Adrenal gland (tissue), 12 donors: ENCODE results near the gene ZDHHC14. TPM values are rescaled to one million over a fixed set of nuclear protein-coding genes. Genes with fewer than 3 reads are reported as not detected.

Experiments
- DNase-seq, 7 donors: peaks; one replicate each; pipeline ENCODE4 v3.0.0-alpha.2; 2019 to 2020
- H3K27ac ChIP-seq, 5 donors: fragments of 200-600 bp; sonication (generic) in 4 of 5; 1 replicate in 3 of 5; 2 replicates in 2 of 5; pipeline versions ENCODE4 v1.5.1 to v1.8.0; 2016 to 2020; ENCODE audit warnings: mild to moderate bottlenecking in 1 of 5
- H3K27me3 ChIP-seq: fragments of 200-600 bp; 2 replicates; pipeline ENCODE4 v1.8.0; 2021
- H3K36me3 ChIP-seq, 2 donors: fragments of 200-600 bp; replicated peaks in 1 of 2; 1 replicate in 1 of 2; 2 replicates in 1 of 2; pipeline versions ENCODE4 v1.5.1 to v1.8.0; 2018 to 2022
- H3K4me1 ChIP-seq, 2 donors: fragments of 200-600 bp; replicated peaks in 1 of 2; 1 replicate in 1 of 2; 2 replicates in 1 of 2; pipeline versions ENCODE4 v1.5.1 to v1.8.0; 2018 to 2021
- H3K4me3 ChIP-seq, 4 donors: fragments of 200-600 bp; sonication (generic) in 3 of 4; one replicate each; pipeline ENCODE4 v1.5.1; 2016 to 2018
- H3K9me3 ChIP-seq, 3 donors: fragments of 200-600 bp; sonication (generic) in 1 of 3; replicated peaks in 1 of 3; 1 replicate in 2 of 3; 2 replicates in 1 of 3; pipeline versions ENCODE4 v1.5.1 to v1.8.0; 2016 to 2021
- POLR2A ChIP-seq, 2 donors: fragments of 450-650 bp; IDR thresholded peaks; one replicate each; pipeline ENCODE4 v1.6.1; 2017; ENCODE audit warnings: antibody characterized with exemption in 2 of 2, mild to moderate bottlenecking in 2 of 2, moderate library complexity in 1 of 2
- WGBS, 4 donors: extraction: QIAGEN DNeasy Blood & Tissue Kit in 2 of 4; methylation state at CpG; one replicate each; pipeline versions ENCODE4 v1.1.5 to v1.1.7; 2013 to 2017; 5-methylcytosine and 5-hydroxymethylcytosine counted together
- intact Hi-C, 2 donors: fragments of 100-400 bp; cut with DNase I; formaldehyde crosslinking; loops; one replicate each; pipeline versions ENCODE4 v1.14.1 to v1.15.0; 2022 to 2023
- polyA plus RNA-seq, 3 donors: library from polyadenylated mRNA; stranded (reverse); fragments of 200-250 nt in 2 of 3; fragments of 350-450 nt in 1 of 3; fragmentation: Illumina TruSeq in 1 of 3; extraction: RNeasy Lipid Tissue Mini Kit (QIAGEN cat#74804) in 1 of 3; gene quantifications; one replicate each; pipeline ENCODE4 v1.2.3, GENCODE V29; 2013 to 2014
- total RNA-seq, 9 donors: library from RNA; depleted of rRNA in 4 of 9; stranded (reverse); fragments of >200 nt in 4 of 9; fragments of 120-200 nt in 1 of 9; fragmentation: NEBNext Ultra II Directional in 1 of 9; extraction: Animal tissue kit (Norgen Biotek cat#: 25700) in 1 of 9; gene quantifications; one replicate each; pipeline versions ENCODE4 v1.1.0 to v1.2.4, GENCODE V29; 2013 to 2023
- TF ChIP-seq, protein P1 (sequence below), 6 experiments: fragments of 450-650 bp in 4 of 6; fragments of 200-600 bp in 2 of 6; sonication (generic) in 1 of 6; IDR thresholded peaks; 1 replicate in 5 of 6; 2 replicates in 1 of 6; pipeline versions ENCODE4 v1.5.1 to v1.8.0; 2016 to 2021; ENCODE audit warnings: antibody characterized with exemption in 6 of 6, mild to moderate bottlenecking in 2 of 6, moderate library complexity in 1 of 6
- donor health status: healthy with polysubstance abuse.
- donor health status: Bipolar disorder and iron deficiency.
- donor health status: DM: yes; HTN: yes; CAD: no.
- donor health status: DM: no; HTN: no; CAD: no.
- donor health status: DM: no; HTN: no; CAD: no.
- donor health status: DM: yes; HTN: yes; CAD: no.

The ZDHHC14 gene
- total and polyA plus RNA-seq, 12 donors: 3.8 to 14.3 (median 8.8) TPM

DNA sequence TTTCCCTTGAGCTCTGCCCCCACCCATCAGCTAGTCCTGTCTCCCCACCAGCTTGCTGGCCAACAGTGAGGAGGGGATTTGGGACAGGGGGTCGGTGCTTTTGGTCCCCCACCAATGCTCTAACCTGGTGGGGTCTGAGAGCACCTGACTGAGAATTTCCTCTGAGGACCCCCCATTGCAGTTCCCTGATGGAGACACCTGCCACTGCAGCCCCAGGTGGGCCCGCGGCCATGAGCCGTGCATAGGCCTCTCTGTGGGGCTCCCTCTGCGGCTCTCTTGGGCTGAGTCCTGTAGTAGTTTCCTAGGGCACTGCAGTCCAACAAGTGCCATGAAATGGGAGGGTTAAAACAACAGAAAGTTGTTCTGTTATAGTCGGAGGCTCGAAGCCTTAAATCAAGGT, 269.8 kb downstream of the ZDHHC14 start:
- peaks cover 0 to 9% of the 10 kb centered on the region in 2 donors for H3K4me1 ChIP-seq
- no peak for DNase-seq
- intact Hi-C loops: loop anchor here in 1 of 2 donors (10.0 kb wide), 1 partner anchor 46 kb away; no protein-coding TSS in a partner anchor
- no peak overlapping the region for H3K4me3 ChIP-seq
- TF ChIP-seq POLR2A (IDR thresholded peaks at IDR 0.05): no peak
- TF ChIP-seq, protein P1, sequence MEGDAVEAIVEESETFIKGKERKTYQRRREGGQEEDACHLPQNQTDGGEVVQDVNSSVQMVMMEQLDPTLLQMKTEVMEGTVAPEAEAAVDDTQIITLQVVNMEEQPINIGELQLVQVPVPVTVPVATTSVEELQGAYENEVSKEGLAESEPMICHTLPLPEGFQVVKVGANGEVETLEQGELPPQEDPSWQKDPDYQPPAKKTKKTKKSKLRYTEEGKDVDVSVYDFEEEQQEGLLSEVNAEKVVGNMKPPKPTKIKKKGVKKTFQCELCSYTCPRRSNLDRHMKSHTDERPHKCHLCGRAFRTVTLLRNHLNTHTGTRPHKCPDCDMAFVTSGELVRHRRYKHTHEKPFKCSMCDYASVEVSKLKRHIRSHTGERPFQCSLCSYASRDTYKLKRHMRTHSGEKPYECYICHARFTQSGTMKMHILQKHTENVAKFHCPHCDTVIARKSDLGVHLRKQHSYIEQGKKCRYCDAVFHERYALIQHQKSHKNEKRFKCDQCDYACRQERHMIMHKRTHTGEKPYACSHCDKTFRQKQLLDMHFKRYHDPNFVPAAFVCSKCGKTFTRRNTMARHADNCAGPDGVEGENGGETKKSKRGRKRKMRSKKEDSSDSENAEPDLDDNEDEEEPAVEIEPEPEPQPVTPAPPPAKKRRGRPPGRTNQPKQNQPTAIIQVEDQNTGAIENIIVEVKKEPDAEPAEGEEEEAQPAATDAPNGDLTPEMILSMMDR (IDR thresholded peaks at IDR 0.05): no peak
- WGBS, 4 donors: 95 to 100% (median 97%) methylated on average over 3 to 7 of the region's 7 CpGs
- H3K27ac ChIP-seq: no peak overlapping the region
- H3K9me3 ChIP-seq: no peaks in the 10 kb centered on the region
- no peaks in the 10 kb centered on the region for H3K27me3 ChIP-seq
- H3K36me3 ChIP-seq: no peaks in the 10 kb centered on the region

DNA sequence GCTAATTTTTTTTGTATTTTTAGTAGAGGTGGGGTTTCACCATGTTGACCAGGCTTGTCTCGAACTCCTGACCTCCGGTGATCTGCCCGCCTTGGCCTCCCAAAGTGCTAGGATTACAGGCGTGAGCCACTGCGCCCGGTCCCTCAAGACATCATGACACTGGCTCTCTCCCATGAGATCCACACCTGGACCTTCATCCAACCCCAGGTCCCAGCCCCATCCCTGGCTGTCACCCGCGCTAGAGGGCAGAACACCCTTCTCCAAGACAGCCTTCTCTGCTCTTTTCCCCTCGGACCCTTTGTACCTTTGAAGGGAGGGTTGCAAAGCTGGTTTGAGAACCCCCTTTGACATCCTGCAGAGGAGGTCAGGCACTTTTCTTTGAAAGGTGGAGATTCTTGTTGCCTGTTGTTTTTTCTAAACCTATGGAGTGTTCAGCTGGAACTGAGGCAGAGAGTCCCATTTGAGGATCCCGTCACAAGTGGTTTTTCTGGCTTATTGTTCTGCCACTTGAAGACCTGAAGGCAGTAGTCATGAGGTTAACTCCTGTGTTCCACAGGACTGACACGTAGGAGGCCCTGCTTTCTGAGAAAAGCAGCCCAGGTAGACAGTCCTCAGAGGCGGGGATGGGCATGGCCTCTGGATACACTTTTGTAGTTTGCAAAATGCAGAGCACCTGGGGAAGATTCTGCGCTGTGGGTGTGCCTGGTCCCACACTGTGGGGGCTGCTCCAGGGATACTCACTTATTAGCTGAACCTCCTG, 270.9 kb downstream of the ZDHHC14 start:
- Histone ChIP-seq H3K27me3 (no peaks in the 10 kb centered on the region), H3K27ac (no peak overlapping the region), H3K9me3 (no peaks in the 10 kb centered on the region), H3K36me3 (no peaks in the 10 kb centered on the region), H3K4me3 (no peak overlapping the region), H3K4me1 (peaks cover 0 to 9% of the 10 kb centered on the region in 2 donors)
- 85 to 94% (median 89%) methylated on average over 12 to 13 of the region's 13 CpGs for WGBS, 4 donors
- intact Hi-C loops: loop anchor here in 1 of 2 donors (10.0 kb wide), 1 partner anchor 47 kb away; no protein-coding TSS in a partner anchor
- TF ChIP-seq, protein P1 (IDR thresholded peaks at IDR 0.05): no peak
- TF ChIP-seq POLR2A (IDR thresholded peaks at IDR 0.05): no peak
- DNase-seq: no peak

DNA sequence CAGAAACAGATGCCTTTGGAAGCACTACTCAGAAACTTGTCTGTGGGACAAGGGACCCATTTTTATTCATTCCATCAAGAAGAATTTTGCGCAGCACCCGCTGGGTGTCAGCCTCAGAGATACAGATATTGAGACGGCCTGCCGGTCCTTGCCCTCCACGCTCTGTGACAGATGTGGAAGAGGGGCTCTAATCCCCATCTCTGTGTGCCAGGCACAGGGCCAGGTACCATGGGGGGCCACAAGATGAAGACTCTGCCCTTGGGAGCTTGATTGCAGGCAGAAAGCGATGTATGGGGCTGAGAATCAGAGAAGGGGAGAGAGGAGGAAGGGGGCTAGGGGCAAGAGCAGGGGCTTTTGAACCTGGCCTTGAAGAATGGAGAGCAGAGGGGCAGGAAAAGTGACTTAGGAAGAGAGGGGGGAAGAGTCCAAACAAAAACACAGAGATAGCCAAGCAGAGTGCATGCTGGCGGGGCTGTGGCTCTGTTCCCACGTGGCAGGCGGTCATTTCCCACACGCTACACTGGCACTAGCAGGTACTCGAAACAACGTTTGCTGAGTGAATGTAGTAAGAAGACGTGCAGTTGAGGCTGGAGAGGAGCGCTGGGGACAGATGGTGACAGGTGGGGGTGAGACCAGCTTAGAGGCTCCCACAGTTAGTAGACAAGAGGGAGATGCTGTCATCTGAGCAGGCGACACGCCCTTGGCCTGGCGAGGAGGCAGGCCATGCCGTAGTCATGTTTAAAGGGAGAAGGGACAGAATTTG, 271.8 kb downstream of the ZDHHC14 start:
- H3K36me3 ChIP-seq: no peaks in the 10 kb centered on the region
- intact Hi-C loops: loop anchor here in 1 of 2 donors (10.0 kb wide), 1 partner anchor 48 kb away; no protein-coding TSS in a partner anchor
- H3K9me3 ChIP-seq: no peaks in the 10 kb centered on the region
- WGBS, 4 donors: 95 to 97% (median 96%) methylated on average over 18 of the region's 18 CpGs
- no peaks in the 10 kb centered on the region for H3K27me3 ChIP-seq
- no peak overlapping the region for H3K27ac ChIP-seq
- no peak overlapping the region for H3K4me3 ChIP-seq
- TF ChIP-seq, protein P1 (IDR thresholded peaks at IDR 0.05): no peak
- TF ChIP-seq POLR2A (IDR thresholded peaks at IDR 0.05): no peak
- DNase-seq: no peak
- peaks cover 0 to 9% of the 10 kb centered on the region in 2 donors for H3K4me1 ChIP-seq

DNA sequence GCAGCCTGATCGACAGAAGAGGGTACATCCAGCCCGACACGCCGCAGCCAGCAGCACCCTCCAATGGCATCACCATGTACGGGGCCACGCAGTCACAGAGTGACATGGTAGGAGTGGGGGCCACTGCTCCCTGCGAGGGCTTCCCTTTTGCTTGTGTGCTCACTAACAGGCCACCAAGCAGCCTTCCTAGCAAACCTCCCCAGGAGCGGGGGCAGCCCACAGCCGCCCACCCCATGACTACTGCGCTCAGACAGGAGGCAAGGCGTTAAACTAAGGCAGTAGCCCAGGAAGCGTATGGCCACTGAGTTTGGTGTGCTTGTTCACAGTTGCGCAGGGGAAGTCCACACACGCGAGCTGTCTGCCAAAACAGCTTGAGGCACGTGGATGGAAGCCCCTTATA, 272.5 kb downstream of the ZDHHC14 start:
- Histone ChIP-seq H3K36me3 (no peaks in the 10 kb centered on the region), H3K9me3 (no peaks in the 10 kb centered on the region), H3K4me3 (no peak overlapping the region), H3K27ac (no peak overlapping the region), H3K27me3 (no peaks in the 10 kb centered on the region), H3K4me1 (peaks cover 0 to 3% of the 10 kb centered on the region in 2 donors)
- no peak for TF ChIP-seq POLR2A (IDR thresholded peaks at IDR 0.05)
- TF ChIP-seq, protein P1 (IDR thresholded peaks at IDR 0.05): no peak
- intact Hi-C loops: loop anchor here in 1 of 2 donors (10.0 kb wide), 1 partner anchor 49 kb away; no protein-coding TSS in a partner anchor
- no peak for DNase-seq
- 94 to 95% (median 94%) methylated on average over 10 to 16 of the region's 16 CpGs for WGBS, 4 donors
